RWPE1 (cell line): ENCODE results near the gene GPATCH1.
"Not testable (repeated sequence)": the region's sequence is repeated elsewhere in the genome, so short reads cannot be mapped to it uniquely, and the experiment has no call there.

Experiments
- CTCF ChIA-PET: fragments of 350-600 bp; sonication (Branson Sonifier 250); formaldehyde crosslinking; extraction: SDS; loops from one replicate; lab custom pipeline; 2021; lab: Yijun Ruan, JAX
- POLR2A ChIA-PET: fragments of 400-600 bp; formaldehyde crosslinking; extraction: SDS; loops from one replicate; lab custom pipeline; 2020; ENCODE audit warnings: antibody characterized with exemption; ENCODE audit not compliant: low non-redundant PET; lab: Yijun Ruan, JAX
- DNase-seq: peaks from one replicate; pipeline ENCODE4 v3.0.0; 2012; ENCODE audit warnings: low spot score
- H3K27ac ChIP-seq: fragments of 450-650 bp; 2 replicates; pipeline ENCODE4 v1.5.1; 2017
- TF ChIP-seq, protein P1 (sequence below): fragments of 450-650 bp; conservative IDR thresholded peaks from 2 replicates; pipeline ENCODE4 v1.5.1; 2017; ENCODE audit warnings: low read depth, mild to moderate bottlenecking

The GPATCH1 gene

DNA sequence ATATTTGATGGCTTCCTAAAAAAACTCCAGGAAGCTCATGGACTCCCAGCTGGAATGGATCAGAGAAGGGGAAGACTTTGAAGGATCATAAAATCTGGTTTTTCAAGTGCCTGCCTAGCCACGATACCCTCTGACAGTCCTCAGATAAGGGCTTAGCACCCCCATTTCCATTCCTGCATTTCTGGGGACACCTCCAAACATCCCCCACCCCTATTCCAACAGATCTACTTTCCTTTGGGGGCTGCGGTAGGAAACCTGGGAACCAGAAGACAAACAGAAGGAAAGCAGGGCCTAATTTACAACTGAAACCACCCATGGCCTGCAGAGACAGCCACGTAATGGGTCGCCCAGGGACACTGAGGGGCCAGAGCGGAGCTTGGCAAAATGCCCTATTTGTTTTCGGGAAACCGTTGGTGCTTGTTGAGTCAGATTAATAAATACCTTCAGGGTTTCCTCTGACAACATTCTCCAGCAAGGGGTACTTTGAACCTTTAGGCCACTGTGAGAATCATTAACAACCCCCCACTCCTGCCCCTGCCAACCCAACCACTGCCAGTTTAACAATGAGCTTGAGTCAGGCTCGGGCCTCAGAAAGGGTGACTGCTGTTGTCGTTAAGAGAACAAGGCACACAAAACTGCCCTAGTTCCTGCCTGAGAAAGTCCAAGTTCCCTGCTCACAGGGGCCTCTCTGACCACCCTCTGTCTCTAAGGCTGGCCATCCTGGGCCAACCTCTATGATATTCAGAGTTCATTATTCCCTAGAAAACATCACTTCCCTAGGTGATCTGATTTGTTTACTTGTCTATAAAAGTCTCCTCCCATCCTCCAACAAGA is 39.8 kb upstream of the GPATCH1 start:
- peak overlapping the region; percentile 35 for H3K27ac ChIP-seq
- POLR2A ChIA-PET: interaction anchor here (0.6 kb wide), 1 partner anchor 58 kb away, joined by 3 read pairs; no protein-coding TSS in a partner anchor
- TF ChIP-seq, protein P1, sequence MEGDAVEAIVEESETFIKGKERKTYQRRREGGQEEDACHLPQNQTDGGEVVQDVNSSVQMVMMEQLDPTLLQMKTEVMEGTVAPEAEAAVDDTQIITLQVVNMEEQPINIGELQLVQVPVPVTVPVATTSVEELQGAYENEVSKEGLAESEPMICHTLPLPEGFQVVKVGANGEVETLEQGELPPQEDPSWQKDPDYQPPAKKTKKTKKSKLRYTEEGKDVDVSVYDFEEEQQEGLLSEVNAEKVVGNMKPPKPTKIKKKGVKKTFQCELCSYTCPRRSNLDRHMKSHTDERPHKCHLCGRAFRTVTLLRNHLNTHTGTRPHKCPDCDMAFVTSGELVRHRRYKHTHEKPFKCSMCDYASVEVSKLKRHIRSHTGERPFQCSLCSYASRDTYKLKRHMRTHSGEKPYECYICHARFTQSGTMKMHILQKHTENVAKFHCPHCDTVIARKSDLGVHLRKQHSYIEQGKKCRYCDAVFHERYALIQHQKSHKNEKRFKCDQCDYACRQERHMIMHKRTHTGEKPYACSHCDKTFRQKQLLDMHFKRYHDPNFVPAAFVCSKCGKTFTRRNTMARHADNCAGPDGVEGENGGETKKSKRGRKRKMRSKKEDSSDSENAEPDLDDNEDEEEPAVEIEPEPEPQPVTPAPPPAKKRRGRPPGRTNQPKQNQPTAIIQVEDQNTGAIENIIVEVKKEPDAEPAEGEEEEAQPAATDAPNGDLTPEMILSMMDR: no peak
- CTCF ChIA-PET: interaction anchor here (0.5 kb wide), 1 partner anchor 171 kb away, joined by 4 read pairs; no protein-coding TSS in a partner anchor
- DNase-seq: peak; percentile 70

DNA sequence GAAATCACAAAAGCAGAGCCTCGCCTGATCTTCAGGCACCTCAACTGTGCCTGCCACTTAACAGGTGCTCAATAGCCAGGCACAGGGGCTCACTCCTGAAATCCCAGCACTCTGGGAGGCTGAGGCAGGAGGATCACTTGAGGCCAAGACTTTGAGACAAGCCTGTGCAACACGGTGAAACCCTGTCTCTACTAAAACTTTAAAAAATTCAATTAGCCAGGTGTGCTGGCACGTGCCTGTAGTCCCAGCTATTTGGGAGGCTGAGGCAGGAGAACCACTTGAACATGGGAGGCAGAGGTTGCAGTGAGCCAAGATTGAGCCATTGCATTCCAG is 39.2 kb upstream of the GPATCH1 start:
- DNase-seq, CTCF ChIA-PET, POLR2A ChIA-PET: not testable (repeated sequence)
- H3K27ac ChIP-seq: peak overlapping the region; percentile 35; the same call in 1 of the 2 replicates

DNA sequence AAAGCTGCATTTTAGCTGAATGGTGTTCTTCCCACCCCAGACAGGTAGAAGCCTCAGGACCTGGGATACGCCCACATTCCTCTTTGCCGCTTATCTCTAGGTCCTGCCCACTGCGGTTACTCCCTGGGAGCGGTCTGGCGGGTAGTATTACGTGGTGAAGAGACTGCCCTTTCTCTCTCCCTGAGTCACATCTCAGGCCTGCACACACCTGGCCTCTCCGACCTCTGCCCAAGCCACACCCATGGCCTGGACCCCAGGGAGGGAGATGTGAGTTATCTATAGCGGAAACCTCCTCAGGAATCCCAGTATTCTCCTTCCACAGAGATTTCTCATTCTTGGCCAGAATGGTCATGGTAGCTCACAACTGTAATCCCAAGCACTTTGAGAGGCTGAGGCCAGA is 33.6 kb upstream of the GPATCH1 start:
- CTCF ChIA-PET: no interaction called here
- DNase-seq: peak; percentile 92
- POLR2A ChIA-PET: no interaction called here
- TF ChIP-seq, protein P1: no peak
- peak overlapping the region; percentile 56 for H3K27ac ChIP-seq

DNA sequence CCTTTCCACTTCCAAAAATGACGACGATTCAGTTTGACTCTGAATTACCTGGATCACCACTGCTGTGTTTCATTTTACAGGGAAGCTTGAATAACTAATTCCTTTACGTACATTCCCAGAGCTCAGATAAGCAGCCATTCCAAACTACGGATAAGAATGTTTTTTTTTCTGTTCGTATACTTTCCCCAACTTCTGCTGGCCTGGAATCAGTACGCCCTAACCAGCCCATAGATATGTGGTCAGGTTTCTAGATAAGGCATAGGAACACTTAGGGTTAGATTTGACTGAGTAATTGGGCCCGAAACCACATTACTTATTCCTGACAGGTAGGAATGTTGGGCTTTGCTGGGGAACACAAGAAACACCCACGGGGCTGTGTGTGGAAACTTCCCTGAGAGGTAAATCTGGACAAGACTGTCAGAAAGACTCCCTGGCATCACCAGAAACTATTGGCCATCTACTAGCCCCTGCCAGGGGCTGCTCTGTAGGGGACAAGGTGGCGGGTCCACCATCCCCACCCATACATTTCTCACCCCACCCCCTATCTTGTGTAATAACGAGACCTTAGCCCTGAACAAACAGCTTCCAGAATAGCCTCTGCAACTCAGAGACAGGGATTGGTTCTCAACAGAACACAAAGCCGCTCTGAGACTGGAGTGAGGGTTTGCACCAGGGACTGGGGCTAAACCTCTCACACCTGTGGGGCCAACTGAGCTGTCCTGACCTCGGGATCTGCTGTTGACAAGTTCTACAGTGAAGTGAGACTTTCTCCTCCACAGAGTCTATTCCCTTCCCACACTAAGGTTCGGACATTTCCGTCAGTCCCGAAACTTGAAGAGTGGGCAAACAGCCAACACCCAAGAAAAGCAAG is 31.9 kb upstream of the GPATCH1 start:
- DNase-seq: peak; percentile 49
- POLR2A ChIA-PET: no interaction called here
- H3K27ac ChIP-seq: no peak overlapping the region
- CTCF ChIA-PET: no interaction called here
- TF ChIP-seq, protein P1: no peak

DNA sequence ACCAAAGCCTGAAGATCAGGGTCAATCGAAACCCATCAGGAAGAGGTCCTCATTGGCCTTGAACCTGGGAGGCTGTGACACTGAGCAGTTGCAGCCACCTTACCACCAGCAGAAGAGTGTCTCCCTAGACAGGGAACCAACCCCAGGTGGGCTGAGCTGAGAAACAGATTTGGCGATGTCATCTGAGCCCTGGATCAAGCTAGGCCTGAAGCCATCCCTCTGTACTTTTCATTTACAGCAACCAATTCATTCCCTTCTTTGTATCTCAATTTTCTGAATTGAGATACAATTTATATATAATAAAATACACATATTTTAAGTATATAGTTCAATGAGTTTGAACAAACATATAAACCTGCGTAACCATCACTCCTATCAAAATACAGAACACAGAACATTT is 30.9 kb upstream of the GPATCH1 start:
- H3K27ac ChIP-seq: no peak overlapping the region
- ChIA-PET CTCF (no interaction called here), POLR2A (no interaction called here)
- DNase-seq: no peak
- TF ChIP-seq, protein P1: no peak

DNA sequence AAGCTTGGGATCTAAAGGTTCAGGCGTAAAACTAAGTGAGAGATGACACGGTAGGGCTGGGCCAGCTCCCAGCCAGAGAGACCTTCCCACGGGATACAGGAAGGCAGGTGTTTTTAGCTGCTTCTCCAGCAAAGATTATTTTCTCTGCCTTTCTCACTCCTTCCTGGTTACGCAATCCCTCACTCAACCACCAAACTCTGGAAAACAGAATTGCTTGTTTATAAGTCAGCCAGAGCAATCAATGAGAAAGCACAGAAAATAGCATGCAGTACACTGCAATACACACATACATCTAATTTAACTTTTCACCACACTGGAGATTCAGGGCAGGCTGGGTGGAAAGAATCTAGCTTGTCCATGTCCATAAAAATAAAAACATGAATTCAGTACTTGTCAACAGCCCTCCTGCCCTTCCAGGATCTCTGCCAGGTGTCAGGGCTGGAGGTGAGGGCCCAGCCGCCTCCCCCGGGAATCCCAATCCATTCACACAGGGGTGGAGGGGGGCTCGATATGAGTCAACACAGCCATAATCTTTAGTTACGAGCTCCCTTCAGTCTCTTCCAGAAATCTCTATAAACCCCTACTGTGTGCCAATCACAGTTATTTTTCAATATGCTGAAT is 28.5 kb upstream of the GPATCH1 start:
- CTCF ChIA-PET: interaction anchor here (0.6 kb wide), 1 partner anchor 124 kb away, joined by 6 read pairs; no protein-coding TSS in a partner anchor

More for the DNA sequence above, 28.5 kb upstream of the GPATCH1 start:
- TF ChIP-seq, protein P1: no peak
- peak overlapping the region; percentile 48; the same call in 1 of the 2 replicates for H3K27ac ChIP-seq
- POLR2A ChIA-PET: no interaction called here
- no peak for DNase-seq
